Upper lobe of left lung (tissue), 4 donors: ENCODE measurements around the gene SWI5.

ENCODE experiments used
- CTCF ChIP-seq, 6 experiments: fragments of 450-650 bp in 4 of 6; fragments of 200-600 bp in 2 of 6; sonication (generic) in 2 of 6; IDR thresholded peaks; one replicate each; pipeline ENCODE4 v1.5.1; 2016 to 2019; ENCODE audit warnings: antibody characterized with exemption in 6 of 6
- EP300 ChIP-seq, 4 donors: sonication (generic); formaldehyde crosslinking; IDR thresholded peaks; one replicate each; pipeline ENCODE4 v1.5.1; 2017; ENCODE audit warnings: antibody characterized with exemption in 4 of 4, control low read depth in 2 of 4
- POLR2A ChIP-seq, 4 donors: fragments of 450-650 bp; IDR thresholded peaks; one replicate each; pipeline ENCODE4 v1.5.1; 2016 to 2017; ENCODE audit warnings: antibody characterized with exemption in 4 of 4, mild to moderate bottlenecking in 2 of 4
- POLR2AphosphoS5 ChIP-seq, 2 donors: sonication (generic); formaldehyde crosslinking; IDR thresholded peaks; one replicate each; pipeline ENCODE4 v1.5.1; 2017; ENCODE audit warnings: antibody characterized with exemption in 2 of 2

DNA sequence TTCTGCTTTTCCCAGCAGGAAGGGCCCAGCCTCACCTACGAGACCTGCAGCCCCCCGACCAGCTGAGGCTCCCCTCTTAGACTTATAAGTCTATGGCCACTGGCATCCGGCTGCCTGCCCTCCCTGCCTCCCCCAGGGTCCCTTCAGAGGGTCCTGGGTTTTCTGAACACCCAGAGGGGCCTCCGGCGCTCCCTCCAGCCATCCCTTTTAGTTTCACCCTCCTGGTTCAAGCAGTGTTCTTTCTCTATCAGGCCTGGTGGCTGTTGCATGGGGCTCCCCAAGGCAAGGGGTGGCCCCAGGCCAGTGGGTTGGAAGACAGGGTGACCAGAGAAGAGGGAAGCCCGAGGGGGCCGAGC lies 22.1 kb upstream of the SWI5 start:
- no peak for TF ChIP-seq POLR2A (IDR thresholded peaks at IDR 0.05)
- no peak for TF ChIP-seq CTCF (IDR thresholded peaks at IDR 0.05)
- no peak for TF ChIP-seq EP300 (IDR thresholded peaks at IDR 0.05)
- TF ChIP-seq POLR2AphosphoS5 (IDR thresholded peaks at IDR 0.05): no peak
